Measurements from ENCODE around the gene ADGRL1. TPM values are rescaled to one million over a fixed set of nuclear protein-coding genes. Genes with fewer than 3 reads are reported as not detected.
A peak's percentile ranks its signal among the peaks of the same experiment; 100 is the strongest.

Gene ADGRL1
- total and polyA plus RNA-seq, 9 of the 15 experiments (the other 6 are each of a cell fraction or from before 2014, with no cell fraction given) = 0.14 to 37.0 (median 8.6) TPM

- FAIRE-seq = no peak
Measured at GRCh38 chr19:14164724-14165493, 41.1 kb downstream of the ADGRL1 start.

More at GRCh38 chr19:14164724-14165493, 41.1 kb downstream of the ADGRL1 start:
- no peaks in the 10 kb centered on the region for H3K9me3 ChIP-seq (replicated peaks; ENCODE audit: control insufficient read depth, insufficient read depth, low read depth, low read length)
- no peak for ATAC-seq
- POLR2A ChIA-PET = interaction anchor here (0.6 to 0.7 kb wide), 2 partner anchors 9 to 11 kb away, joined by 3 read pairs; no protein-coding TSS in a partner anchor
- CTCF ChIA-PET (ENCODE audit: low intra/inter-chr PET ratio) = no interaction called here
- no peak overlapping the region for H3K27ac ChIP-seq (ENCODE audit: extremely low read depth, low read depth, low read length)
- H2AFZ ChIP-seq (ENCODE audit: low read depth, low read length) = no peak overlapping the region
- intact Hi-C loops (cut with micrococcal nuclease) = no loop called here
- WGBS (ENCODE audit: insufficient coverage, low coverage, missing lambda C conversion rate) = 81% methylated on average over 16 of the region's 16 CpGs
- H3K9me1 ChIP-seq (ENCODE audit: control insufficient read depth, insufficient read depth, low read length) = no peaks in the 10 kb centered on the region
- peak overlapping the region in 1 of 2 experiments; percentile 45; a peak in 1 of 4 replicates for H3K9ac ChIP-seq (ENCODE audit: insufficient read depth in 1 of 2, low read depth in 2 of 2, low read length in 2 of 2)
- peaks cover 0 to 41% of the 10 kb centered on the region in 2 experiments; a peak in 2 of 5 replicates for H3K4me1 ChIP-seq (replicated peaks in 1 of 2; ENCODE audit: control insufficient read depth in 2 of 2, insufficient read depth in 2 of 2, low read length in 2 of 2)
- no peak overlapping the region for H3K4me3 ChIP-seq
- TF ChIP-seq SRSF7 (optimal IDR thresholded peaks at IDR 0.05; ENCODE audit: low read depth, low read length) (no peak), HDAC3 (IDR thresholded peaks at IDR 0.05; ENCODE audit: borderline replicate concordance, partially characterized antibody) (no peak), GTF3C2 (IDR thresholded peaks at IDR 0.05; ENCODE audit: borderline replicate concordance, extremely low read depth, insufficient read length) (no peak), ZNF512 (tag; IDR thresholded peaks at IDR 0.05) (no peak), ZSCAN29 (IDR thresholded peaks at IDR 0.05) (no peak), POLR2G (IDR thresholded peaks at IDR 0.05; ENCODE audit: low read depth, low read length) (peak; percentile 61; the same call in 1 of the 2 replicates), ARID2 (IDR thresholded peaks at IDR 0.05) (no peak)
- DNase-seq (ENCODE audit: extremely low read depth in 1 of 4, low spot score in 3 of 4) = no peak
- BruUV-seq (replicated peaks) = no TSS peak
- no peak overlapping the region for H3K4me2 ChIP-seq (ENCODE audit: insufficient read depth, low read length)
- H3K79me2 ChIP-seq (ENCODE audit: control insufficient read depth, insufficient read depth, low read length) = no peaks in the 10 kb centered on the region
- no peaks in the 10 kb centered on the region for H3K27me3 ChIP-seq (ENCODE audit: control insufficient read depth in 2 of 2, insufficient read depth in 2 of 2, low read length in 2 of 2)
- peaks cover 12% of the 10 kb centered on the region; the same call in 2 of the 3 replicates for H3K36me3 ChIP-seq (ENCODE audit: control insufficient read depth, insufficient read depth, low read length)
- in situ Hi-C loops (cut with MboI) = no loop called here
- H4K20me1 ChIP-seq (replicated peaks; ENCODE audit: control insufficient read depth, insufficient read depth, low read length) = no peaks in the 10 kb centered on the region; the same call in 1 of the 2 replicates
